Astrocyte (in vitro differentiated cells and primary cell): Measurements from ENCODE around the gene DMC1. TPM values are rescaled to one million over a fixed set of nuclear protein-coding genes. Genes with fewer than 3 reads are reported as not detected.

Experiments
- DNase-seq: peaks from one replicate; pipeline ENCODE4 v3.0.0-alpha.2; 2010; ENCODE audit warnings: low read depth
- FAIRE-seq: peaks from 2 replicates; lab custom pipeline; 2011; peaks lifted over from hg19 to GRCh38; lab: Jason Lieb, UNC
- H2AFZ ChIP-seq: 2 replicates; pipeline ENCODE4 v1.6.0; 2012; ENCODE audit warnings: low read depth, low read length, inconsistent platforms
- H3K27ac ChIP-seq: 2 replicates; pipeline ENCODE4 v1.5.1; 2011; ENCODE audit warnings: low read depth, low read length, inconsistent platforms
- H3K27me3 ChIP-seq: 2 replicates; pipeline ENCODE4 v1.6.0; 2011; ENCODE audit warnings: low read length, inconsistent platforms; ENCODE audit not compliant: insufficient read depth
- H3K36me3 ChIP-seq: 2 replicates; pipeline ENCODE4 v1.5.1; 2011; ENCODE audit warnings: low read length, inconsistent platforms; ENCODE audit not compliant: insufficient read depth
- H3K4me1 ChIP-seq: 2 replicates; pipeline ENCODE4 v1.5.1; 2011; ENCODE audit warnings: low read length, inconsistent platforms; ENCODE audit not compliant: insufficient read depth
- H3K4me2 ChIP-seq: 2 replicates; pipeline ENCODE4 v1.6.0; 2012; ENCODE audit warnings: low read length, inconsistent platforms
- H3K4me3 ChIP-seq: 2 replicates; pipeline ENCODE4 v1.5.1; 2011; ENCODE audit warnings: low read depth, mild to moderate bottlenecking, low read length, inconsistent platforms; ENCODE audit not compliant: insufficient read depth
- H3K79me2 ChIP-seq: 2 replicates; pipeline ENCODE4 v1.6.0; 2012; ENCODE audit warnings: mild to moderate bottlenecking, low read length, inconsistent platforms; ENCODE audit not compliant: insufficient read depth
- H3K9ac ChIP-seq: 2 replicates; pipeline ENCODE4 v1.6.0; 2012; ENCODE audit warnings: mild to moderate bottlenecking, low read length, inconsistent platforms
- H3K9me3 ChIP-seq: 2 replicates; pipeline ENCODE4 v1.5.1; 2012; ENCODE audit warnings: low read depth, mild to moderate bottlenecking, low read length, inconsistent platforms; ENCODE audit not compliant: insufficient read depth
- H4K20me1 ChIP-seq: 2 replicates; pipeline ENCODE4 v1.6.0; 2012; ENCODE audit warnings: low read length, inconsistent platforms; ENCODE audit not compliant: insufficient read depth
- H3K27ac Mint-ChIP-seq: one replicate; pipeline ENCODE4 v1.8.0; 2021; ENCODE audit warnings: mild to moderate bottlenecking, mixed read lengths; ENCODE audit not compliant: unreplicated experiment
- H3K27me3 Mint-ChIP-seq: one replicate; pipeline ENCODE4 v1.8.0; 2021; ENCODE audit warnings: low read depth, mixed read lengths; ENCODE audit not compliant: unreplicated experiment
- H3K36me3 Mint-ChIP-seq: one replicate; pipeline ENCODE4 v1.8.0; 2021; ENCODE audit warnings: low read depth, mixed read lengths; ENCODE audit not compliant: unreplicated experiment
- H3K4me1 Mint-ChIP-seq: one replicate; pipeline ENCODE4 v1.8.0; 2021; ENCODE audit warnings: low read depth, mixed read lengths; ENCODE audit not compliant: unreplicated experiment
- H3K4me3 Mint-ChIP-seq: one replicate; pipeline ENCODE4 v1.8.0; 2021; ENCODE audit warnings: mild to moderate bottlenecking, moderate library complexity, mixed read lengths; ENCODE audit not compliant: unreplicated experiment
- H3K9me3 Mint-ChIP-seq: one replicate; pipeline ENCODE4 v1.8.0; 2021; ENCODE audit warnings: mild to moderate bottlenecking, mixed read lengths; ENCODE audit not compliant: unreplicated experiment
- CTCF ChIP-seq: IDR thresholded peaks from 2 replicates; pipeline ENCODE4 v1.5.1; 2011; ENCODE audit warnings: low read depth, mild to moderate bottlenecking, inconsistent platforms, low read length, moderate library complexity; ENCODE audit not compliant: insufficient read depth
- EZH2 ChIP-seq: IDR thresholded peaks from 2 replicates; pipeline ENCODE4 v1.6.1; 2012; ENCODE audit warnings: mild to moderate bottlenecking, low read length, inconsistent platforms; ENCODE audit not compliant: insufficient read depth
- total RNA-seq: library from RNA; stranded (reverse); gene quantifications from 2 replicates; pipeline ENCODE4 v1.2.1, GENCODE V29; 2021

Gene DMC1
- total RNA-seq, 1 donor from 2014 or later, result 0.11 TPM

- Histone ChIP-seq H3K79me2 (no peaks in the 10 kb centered on the region), H3K4me3 (no peak overlapping the region), H3K27me3 (no peaks in the 10 kb centered on the region), H4K20me1 (no peaks in the 10 kb centered on the region), H2AFZ (no peak overlapping the region), H3K9me3 (no peaks in the 10 kb centered on the region), H3K9ac (no peak overlapping the region), H3K27ac (no peak overlapping the region), H3K36me3 (no peaks in the 10 kb centered on the region), H3K4me2 (no peak overlapping the region), H3K4me1 (no peaks in the 10 kb centered on the region)
- Mint-ChIP-seq H3K27me3 (peaks cover 8% of the 10 kb centered on the region), H3K36me3 (no peaks in the 10 kb centered on the region), H3K9me3 (no peaks in the 10 kb centered on the region), H3K4me3 (no peak overlapping the region), H3K27ac (no peak overlapping the region), H3K4me1 (no peaks in the 10 kb centered on the region)
- DNase-seq, result no peak
- no peak for TF ChIP-seq CTCF
- no peak for FAIRE-seq
Observed at GRCh38 chr22:38523029-38523428, 47.0 kb downstream of the DMC1 start.

GRCh38 chr22:38519453-38520250 is 50.3 kb downstream of the DMC1 start:
- TF ChIP-seq CTCF (no peak), EZH2 (no peak)
- DNase-seq, result no peak
- Histone ChIP-seq H3K4me2 (no peak overlapping the region), H3K4me3 (no peak overlapping the region), H3K4me1 (no peaks in the 10 kb centered on the region), H3K27ac (no peak overlapping the region), H4K20me1 (no peaks in the 10 kb centered on the region), H3K79me2 (no peaks in the 10 kb centered on the region), H2AFZ (no peak overlapping the region), H3K36me3 (no peaks in the 10 kb centered on the region), H3K9ac (no peak overlapping the region), H3K9me3 (no peaks in the 10 kb centered on the region), H3K27me3 (no peaks in the 10 kb centered on the region)
- Mint-ChIP-seq H3K27ac (no peak overlapping the region), H3K9me3 (no peaks in the 10 kb centered on the region), H3K4me1 (no peaks in the 10 kb centered on the region), H3K4me3 (no peak overlapping the region), H3K27me3 (peaks cover 11% of the 10 kb centered on the region), H3K36me3 (no peaks in the 10 kb centered on the region)
- no peak for FAIRE-seq

GRCh38 chr22:38518620-38519019 is 51.4 kb downstream of the DMC1 start:
- no peak for FAIRE-seq
- H3K36me3 Mint-ChIP-seq, result no peaks in the 10 kb centered on the region
- H3K27me3 Mint-ChIP-seq, result peaks cover 8% of the 10 kb centered on the region
- Histone ChIP-seq H3K4me1 (no peaks in the 10 kb centered on the region), H3K9me3 (no peaks in the 10 kb centered on the region), H2AFZ (no peak overlapping the region), H3K36me3 (no peaks in the 10 kb centered on the region), H4K20me1 (no peaks in the 10 kb centered on the region), H3K27ac (no peak overlapping the region), H3K79me2 (no peaks in the 10 kb centered on the region), H3K9ac (no peak overlapping the region), H3K27me3 (no peaks in the 10 kb centered on the region), H3K4me2 (no peak overlapping the region), H3K4me3 (no peak overlapping the region)
- H3K4me3 Mint-ChIP-seq, result no peak overlapping the region
- no peak for TF ChIP-seq CTCF
- no peak for TF ChIP-seq EZH2
- H3K4me1 Mint-ChIP-seq, result no peaks in the 10 kb centered on the region
- DNase-seq, result no peak
- no peaks in the 10 kb centered on the region for H3K9me3 Mint-ChIP-seq
- H3K27ac Mint-ChIP-seq, result no peak overlapping the region
